Measurements from ENCODE around the gene GRID2.

The GRID2 gene

DNA sequence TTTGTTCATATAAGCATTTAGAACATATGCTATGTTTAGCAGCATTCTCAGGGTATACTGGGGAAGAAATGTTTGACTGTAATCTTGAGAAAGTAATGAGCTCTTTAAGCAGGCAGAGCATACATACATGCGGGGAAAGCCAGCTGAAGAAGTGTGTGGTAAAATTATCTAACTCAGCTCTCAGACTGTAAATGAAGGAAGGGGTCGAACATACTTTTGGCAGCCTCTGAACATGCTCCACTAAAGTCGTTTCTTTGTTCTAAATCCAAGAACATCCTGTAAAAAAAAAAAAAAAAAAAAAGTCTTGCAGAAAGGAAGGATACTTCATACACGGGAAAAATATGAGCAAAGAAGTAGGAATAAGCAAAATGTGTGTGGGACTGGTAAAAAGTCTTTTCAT lies 224.8 kb downstream of the GRID2 start:
- DNase-seq (ENCODE audit: low read depth): no peak

DNA sequence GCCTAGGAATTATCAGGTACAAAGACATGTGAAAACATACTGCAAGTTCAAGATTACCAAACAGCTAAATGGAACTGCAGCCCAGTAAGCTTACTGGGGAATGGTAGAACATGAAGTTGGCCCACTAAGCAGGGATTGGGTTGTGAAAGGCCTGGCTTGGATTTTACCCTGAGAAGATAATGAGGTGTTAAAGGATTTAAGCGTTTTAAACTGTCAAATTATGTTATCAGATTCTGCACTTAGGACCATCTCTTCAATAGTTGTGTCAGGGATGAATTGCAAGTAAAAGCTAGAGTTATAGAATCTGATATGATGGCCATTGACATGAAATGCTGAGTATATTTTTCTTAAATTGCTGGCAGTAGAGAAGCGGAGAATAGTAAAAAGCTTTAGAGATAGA lies 225.7 kb downstream of the GRID2 start:
- DNase-seq (ENCODE audit: low read depth): no peak

DNA sequence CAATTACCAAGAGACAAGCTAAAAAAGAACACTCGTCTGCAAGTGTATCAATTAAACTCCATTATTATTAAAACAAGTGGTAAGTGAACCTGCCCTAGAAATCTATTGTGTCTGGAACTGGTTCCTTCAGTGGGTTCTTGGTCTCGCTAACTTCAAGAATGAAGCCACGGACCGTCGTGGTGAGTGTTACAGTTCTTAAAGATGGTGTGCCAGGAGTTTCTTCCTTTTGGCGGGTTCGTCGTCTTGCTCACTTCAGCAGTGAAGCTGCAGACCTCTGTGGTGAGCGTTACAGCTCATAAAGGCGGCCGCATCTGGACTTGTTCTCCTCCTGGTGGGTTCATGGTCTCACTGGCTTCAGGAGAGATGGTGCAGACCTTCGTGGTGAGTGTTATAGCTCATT lies 231.8 kb downstream of the GRID2 start:
- no peak for DNase-seq (ENCODE audit: low read depth)

DNA sequence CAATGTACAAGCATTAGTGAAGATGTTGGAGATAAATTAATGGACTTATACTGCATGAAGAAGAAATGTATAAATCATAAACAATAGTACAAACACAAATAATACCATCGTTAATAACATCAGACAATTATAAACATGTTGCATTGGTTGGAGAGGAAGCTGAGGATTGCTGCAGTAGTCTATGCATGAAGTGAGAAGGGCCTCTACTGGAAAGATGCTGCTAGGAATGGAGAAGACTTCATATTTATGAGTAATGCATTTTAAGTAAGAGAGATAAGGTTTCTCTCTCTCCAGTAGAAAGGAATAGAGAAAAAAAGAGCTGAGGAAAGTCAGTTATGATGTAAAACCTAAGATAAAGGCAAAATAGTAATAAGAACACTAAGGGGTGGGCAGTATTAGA lies 247.8 kb downstream of the GRID2 start:
- no peak for DNase-seq (ENCODE audit: low read depth)

DNA sequence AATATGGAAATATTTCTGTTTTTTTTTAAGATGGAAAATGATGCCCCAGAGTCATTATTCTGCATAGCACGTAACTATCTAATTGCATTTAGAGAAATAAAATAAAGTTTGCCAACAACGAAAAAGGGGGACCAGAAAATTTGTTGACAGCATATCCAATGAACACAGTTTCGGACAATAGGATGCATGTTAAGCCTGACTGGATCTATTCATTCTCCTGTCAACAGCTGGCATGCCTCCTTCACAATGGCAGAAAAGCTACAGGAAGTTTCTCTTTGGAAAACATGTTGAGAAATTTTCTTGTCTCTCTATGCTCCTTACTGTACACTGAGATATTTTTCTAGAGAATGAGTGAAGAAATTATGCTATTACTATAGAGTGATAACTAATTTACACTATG lies 262.5 kb downstream of the GRID2 start:
- DNase-seq (ENCODE audit: low read depth): no peak

DNA sequence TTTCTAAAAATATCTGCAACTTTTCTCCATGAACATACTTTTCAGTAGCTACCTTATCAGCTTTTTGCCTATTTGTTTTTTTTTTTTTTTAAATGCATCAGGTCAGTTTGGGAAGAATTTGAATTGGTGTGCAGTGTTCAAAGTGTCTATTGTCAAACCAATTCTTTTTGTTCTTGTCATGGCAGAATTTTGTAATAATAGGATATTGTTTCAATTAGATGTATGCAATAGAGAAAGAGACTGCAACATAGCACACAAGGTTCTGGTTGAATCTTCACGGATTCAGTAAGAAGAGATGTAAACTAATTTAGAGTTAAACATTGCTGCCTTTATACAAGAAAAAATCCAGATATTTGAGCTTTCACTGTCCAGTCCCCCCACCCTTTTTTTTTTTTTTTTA lies 277.1 kb downstream of the GRID2 start:
- no peak for DNase-seq (ENCODE audit: low read depth)

DNA sequence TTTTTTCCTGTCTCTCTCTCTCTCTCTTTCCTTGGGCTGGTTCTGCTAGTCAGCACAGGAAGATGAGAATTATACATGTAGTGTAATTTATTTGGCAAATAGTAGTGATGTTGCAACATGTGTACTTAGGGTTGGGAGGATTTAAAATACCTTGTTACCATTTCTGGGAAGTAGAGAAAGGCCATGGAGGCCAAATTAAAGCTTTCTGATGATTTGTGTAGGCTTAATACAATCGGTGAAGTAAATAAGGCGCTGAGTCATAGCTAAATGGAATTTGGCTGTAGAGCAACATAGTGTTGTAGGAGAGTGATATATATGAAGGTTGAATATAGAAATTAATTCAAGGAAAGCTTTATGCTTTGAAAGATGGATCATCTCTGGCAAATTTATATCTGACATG lies 295.3 kb downstream of the GRID2 start:
- no peak for DNase-seq (ENCODE audit: low read depth)

DNA sequence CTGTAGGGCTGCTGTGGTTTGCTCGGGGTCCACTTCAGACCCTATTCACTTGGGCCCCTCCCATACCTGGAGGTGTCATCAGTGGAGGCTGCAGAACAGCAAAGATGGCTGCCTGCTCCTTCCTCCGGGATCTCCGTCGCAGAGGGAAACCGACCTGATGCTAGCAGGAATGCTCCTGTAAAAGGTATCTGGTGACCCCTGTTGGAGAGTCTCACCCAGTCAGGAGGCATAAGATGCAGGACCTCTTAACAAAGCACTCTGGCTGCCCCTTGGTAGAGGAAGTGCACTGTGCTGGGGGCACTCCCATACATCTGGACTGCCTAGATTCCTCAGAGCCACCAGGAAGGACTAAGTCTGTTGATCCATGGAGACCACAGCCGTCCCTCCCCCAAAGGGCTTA lies 296.9 kb downstream of the GRID2 start:
- DNase-seq (ENCODE audit: low read depth): no peak

DNA sequence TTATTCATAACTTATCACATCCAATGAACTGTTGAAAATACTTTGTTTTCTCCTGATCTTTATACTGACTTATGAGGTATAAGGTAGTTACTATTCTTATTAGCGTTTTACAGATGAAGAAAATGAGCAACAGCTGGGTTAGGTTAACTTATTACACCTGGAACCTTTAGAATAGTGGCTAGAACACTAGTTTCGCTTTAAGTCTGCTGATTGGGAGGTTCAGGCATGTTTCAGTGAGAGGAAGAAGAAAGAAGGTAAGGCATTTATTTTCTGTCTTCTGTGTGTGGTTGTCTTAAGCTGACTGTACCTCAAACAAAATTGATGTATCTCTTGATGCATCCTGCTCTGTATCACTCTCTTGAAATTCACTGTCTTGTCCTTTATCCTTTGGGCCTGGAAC lies 302.5 kb downstream of the GRID2 start:
- no peak for DNase-seq (ENCODE audit: low read depth)

DNA sequence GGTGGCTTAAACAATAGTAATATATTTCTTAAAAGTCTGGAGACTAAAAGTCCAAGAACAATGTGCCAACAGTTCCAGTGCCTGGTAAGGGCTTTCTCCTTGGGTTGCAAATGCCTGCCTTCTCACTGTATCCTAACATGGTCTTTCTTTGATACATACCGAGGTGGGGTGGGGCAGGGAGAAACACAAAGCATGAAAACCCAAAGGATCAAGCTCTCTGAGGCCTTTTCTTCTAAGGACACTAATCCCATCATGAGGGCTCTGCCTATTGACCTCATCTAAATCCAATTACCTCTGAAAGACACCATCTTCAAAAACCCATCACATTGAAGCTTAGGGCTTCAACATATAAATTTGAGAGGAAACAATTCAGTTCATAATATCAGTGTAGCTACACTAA lies 311.3 kb downstream of the GRID2 start:
- no peak for DNase-seq (ENCODE audit: low read depth)

DNA sequence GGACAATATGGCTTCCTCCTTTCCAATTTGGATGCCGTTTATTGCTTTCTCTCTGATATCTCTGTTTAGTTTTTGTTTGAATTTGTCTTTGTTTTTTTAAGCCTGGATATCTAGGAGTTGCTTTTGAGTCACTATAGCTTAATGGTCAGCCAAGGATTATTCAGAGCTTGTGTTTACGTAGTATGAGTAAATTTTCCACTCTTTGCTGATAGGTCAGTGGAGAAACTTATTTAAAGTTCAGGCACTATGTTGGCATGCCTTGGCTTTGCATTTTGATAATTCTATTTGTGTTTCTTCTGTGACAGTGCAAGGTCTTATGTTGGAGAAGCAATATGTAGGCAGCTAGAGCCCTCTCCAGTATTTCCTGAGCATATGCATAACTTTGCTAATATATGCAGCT lies 315.2 kb downstream of the GRID2 start:
- DNase-seq (ENCODE audit: low read depth): no peak

DNA sequence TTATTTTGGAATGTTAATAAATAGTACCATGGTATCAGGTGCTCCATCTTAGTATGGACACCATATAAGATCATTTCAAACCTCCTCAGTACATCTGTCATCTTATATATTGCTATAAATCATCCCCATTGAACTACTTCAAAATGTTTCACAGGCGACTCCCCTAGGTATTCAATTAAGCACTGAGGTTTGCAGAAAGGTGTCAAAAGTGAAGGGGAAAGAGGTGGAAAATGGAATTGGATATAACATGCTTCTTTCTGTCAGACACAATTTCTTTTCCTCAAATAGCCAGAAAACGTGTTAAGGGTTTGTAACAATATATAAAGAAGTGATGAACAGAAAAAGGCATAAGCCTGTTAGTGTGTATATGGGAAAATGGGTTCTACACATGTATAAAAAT lies 325.5 kb downstream of the GRID2 start:
- no peak for DNase-seq (ENCODE audit: low read depth)

DNA sequence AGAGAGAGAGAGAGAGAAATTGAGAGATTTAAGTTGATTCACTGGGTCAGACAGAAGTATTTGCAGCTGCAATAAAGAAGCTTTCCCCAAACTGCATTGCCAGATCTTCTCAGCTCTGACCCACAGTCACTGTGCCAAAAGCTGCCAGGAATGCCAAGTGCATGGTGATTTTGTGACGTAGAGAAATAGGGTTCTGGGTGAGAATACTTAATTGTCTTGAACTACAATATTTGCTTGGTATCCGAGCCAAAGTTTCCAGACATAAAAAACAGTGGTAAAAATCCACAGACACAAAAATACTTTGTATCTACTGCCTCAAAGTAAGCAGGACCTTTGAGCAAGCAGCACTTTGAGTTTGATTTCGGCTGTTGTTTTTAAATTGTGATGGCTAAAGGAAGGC lies 331.1 kb downstream of the GRID2 start:
- no peak for DNase-seq (ENCODE audit: low read depth)

DNA sequence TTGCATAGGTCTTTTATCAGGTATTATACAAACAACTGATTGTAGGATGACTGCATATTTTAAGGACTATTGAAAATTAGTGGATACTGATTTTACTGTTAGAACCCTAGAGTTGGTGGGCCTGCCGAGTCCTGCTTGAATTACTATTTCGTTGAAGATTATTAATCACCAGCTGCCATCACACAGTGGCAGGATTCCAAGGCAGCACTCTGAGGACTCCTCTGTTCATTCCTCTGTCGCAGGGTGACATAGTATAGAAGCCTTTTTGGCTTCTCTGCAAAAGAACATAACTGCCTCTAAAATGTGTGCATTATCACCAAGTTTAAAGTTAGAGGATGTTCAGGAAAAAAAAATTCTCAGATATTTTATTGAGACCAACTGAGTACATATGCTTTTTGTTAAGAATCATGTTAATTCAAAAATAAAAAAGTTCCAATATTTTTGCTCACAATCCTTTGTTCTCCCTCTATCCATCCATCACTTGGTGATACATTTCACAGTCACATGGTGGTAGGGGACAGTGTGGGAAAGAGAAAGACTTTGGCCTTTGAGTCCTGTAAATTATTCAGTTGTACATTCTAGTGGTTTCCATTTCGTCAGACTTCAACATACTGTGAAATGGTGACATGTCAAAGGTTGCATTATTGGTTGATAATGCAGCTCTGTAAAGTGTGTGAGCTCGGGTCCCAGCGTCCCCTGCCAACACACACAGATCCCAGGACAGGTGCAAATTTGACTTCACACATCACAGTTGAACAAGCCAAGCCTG lies 332.5 kb downstream of the GRID2 start:
- no peak for DNase-seq (ENCODE audit: low read depth)

DNA sequence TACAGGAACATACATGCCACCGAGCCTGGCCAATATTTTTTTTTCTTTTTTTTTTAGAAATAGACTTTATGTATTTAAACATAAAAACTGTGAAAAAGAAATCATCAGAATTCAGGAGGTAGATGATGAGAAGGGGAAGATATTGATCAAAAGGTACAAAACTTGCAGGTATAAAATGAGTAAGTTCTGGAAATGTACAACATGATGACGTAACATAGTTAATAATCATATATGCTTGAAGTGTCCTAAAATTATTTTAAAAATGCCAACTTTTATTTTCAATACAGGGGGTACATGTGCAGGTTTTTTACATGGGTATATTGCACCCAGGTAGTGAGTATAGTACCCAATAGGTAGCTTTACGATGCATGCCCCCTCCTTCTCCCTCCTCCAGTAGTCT lies 337.6 kb downstream of the GRID2 start:
- DNase-seq (ENCODE audit: low read depth): no peak

DNA sequence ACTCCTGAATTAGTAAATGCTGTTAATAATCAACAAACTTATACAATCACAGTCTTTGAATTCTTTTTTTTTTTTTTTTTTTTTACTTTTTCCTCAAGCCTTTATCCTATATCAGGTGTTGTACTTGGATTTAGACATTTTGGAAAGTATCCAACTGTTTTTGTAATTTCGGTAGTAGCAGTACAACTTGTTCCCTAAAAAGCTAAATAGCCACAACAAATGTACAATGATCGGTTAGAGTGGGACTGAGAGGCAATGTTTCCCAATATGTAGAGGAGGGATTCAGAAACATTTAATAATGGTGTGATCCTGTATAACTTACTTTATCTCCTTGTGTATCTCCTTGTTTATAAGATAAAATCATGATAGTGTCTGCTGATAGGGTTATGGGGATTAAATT lies 343.1 kb downstream of the GRID2 start:
- DNase-seq (ENCODE audit: low read depth): no peak

DNA sequence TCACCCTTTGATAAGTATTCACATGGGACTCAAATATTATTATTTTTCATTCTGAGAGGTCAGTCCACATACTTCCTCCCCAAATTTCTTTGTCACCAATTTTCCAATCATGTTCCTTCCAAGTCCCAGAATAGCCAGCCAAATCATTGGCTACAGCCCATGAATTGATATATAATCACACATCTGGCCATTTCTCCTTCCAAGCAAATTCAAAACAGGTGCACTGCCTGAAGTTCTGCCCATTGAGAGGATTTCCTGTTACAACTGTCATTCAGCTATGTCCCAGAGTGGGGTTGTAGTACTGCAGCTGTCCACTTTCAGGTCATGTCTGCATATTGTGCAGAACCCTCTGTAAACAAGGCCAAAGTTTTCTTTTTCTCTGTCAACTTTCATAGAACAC lies 347.8 kb downstream of the GRID2 start:
- no peak for DNase-seq (ENCODE audit: low read depth)

DNA sequence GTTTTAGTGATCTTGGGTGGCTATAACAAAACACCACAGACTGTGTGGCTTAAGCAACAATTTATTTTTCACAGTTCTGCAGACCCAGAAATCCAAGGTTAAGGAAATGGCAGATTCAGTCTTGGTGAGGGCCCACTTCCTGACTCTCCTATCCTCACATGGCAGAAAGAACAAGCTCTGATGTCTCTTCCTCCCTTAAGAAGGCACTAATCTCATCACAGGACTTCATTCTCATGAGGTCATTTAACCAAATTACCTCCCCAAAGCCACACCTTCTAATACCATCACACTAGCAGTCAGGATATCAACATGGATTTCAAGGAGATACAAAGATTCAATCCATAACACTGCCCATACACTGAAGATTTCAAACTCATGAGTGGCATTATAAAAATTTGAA lies 350.3 kb downstream of the GRID2 start:
- no peak for DNase-seq (ENCODE audit: low read depth)

DNA sequence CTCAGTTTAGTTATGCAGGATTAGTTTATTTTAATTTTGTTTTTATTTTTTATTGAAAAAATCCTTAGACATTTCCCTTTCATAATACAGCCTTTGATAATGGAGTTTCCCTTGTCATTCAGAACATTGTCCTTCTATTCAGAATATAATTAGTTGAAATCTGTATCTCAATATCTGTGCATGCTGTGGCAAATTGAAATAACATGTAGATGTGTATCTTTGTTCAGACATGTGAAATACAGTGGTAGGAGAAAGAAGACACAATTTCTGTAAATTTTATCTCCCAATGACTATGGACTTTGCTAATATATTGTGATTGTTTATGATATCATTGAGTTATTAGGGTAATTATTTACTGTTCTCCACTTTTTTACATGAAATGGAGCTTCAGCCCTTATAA lies 353.9 kb downstream of the GRID2 start:
- no peak for DNase-seq (ENCODE audit: low read depth)

DNA sequence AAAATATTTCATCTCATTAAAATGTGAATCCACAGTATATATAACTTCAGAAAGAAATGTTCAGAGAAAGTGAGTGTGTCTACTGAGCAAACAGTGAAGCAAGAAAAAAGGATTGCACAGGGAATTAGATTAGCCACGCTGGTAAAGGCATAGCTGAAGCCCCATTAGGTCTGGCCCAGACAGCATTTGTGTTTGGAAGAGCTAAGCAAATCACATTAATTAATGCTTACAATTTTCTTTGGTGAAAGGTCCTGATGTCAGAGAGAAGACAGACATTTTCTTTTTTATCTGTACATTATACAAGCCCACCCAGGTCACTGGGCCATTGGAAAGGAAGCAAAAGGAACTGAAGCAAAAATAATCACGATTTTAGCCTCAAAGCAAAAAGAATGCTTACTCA lies 354.6 kb downstream of the GRID2 start:
- no peak for DNase-seq (ENCODE audit: low read depth)

DNA sequence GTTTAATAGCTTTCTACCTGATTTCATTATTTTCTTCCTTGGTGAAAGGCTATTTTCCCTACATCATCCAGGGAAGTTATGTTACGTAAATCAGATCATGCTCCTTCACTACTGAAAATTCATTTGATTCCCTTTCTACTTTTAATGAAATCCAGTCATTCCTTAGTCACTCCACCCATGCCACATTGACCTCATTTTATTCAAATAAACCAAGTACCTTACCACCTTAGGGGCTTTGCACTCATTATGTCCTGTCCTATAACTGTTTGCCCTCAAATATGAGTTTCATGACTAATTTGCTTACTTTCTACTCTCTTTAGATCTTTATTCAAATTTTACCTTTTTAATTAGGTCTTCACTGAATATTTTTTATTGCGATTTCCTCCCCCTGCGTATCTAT lies 374.0 kb downstream of the GRID2 start:
- no peak for DNase-seq (ENCODE audit: low read depth)

DNA sequence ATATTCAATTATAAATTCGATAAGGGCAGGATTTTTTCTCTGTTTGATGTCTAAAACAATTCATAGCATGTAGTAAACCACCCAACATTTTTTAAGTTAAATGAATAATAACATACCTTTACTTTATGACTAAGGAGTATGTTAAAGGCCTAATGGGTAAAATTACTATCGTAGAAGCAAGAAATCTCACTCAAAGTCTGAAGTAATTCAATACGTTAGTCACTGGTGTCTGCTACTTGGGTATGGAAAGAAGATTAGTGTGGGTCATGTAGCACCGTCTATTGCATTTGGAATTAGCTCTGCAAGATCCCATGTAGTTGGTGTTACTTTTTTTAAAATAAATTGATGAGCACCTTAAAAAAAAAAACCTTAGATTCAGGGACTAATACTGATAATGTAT lies 374.5 kb downstream of the GRID2 start:
- DNase-seq (ENCODE audit: low read depth): no peak

DNA sequence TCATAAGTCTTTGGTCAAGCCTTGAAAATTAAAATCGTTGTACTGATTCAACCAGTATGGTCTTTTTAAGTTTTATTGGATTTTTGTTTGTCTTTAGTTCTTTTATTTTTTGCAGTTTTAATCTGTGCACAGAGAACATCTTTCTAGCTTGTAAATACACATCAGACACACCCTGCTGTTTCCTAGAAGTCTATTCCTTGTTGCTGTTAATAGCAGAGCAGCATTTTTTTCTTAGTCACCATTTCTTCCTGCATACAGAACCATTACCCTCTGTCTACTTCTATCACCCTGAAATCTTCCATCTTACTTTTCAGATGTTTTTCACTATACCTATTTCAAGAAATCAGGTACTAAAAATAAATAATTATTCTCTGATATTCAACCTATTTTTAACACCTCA lies 375.4 kb downstream of the GRID2 start:
- DNase-seq (ENCODE audit: low read depth): no peak

DNA sequence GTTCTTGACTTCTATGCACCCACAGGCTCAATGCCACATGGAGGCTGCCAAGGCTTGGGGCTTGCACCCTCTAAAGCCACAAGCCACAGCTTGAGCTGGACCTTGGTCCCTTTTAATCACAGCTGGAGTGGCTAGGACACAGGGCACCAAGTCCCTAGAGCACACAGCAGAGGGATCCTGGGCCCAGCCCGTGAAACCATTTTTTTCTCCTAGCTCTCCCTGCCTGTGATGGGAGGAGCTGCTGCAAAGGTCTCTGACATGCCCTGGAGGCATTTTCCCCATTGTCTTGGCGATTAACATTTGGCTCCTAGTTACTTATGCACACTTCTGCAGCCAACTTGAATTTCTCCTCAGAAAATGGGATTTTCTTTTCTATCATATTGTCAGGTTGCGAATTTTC lies 410.9 kb downstream of the GRID2 start:
- no peak for DNase-seq (ENCODE audit: low read depth)

DNA sequence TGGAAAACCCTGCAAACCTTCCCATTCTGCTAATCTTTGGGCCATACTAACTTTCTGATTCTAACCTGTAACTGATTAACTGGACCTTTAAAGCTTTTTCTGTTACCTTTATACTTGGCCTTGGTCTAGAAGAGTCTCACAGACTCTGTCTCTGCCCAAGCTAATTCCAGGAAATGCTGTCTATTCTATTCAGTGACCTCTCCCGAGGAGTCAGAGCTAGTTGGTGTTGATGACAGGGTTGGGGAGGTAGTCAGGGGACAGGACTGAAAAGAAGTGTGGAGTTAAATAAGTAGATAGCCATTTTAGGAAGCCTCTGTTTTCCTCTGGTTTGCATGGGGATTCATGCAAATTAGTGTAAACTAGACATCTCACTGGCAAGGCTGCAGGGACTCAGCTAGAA lies 429.5 kb downstream of the GRID2 start:
- no peak for DNase-seq (ENCODE audit: low read depth)
